K562 (cell line): Measurements from ENCODE around the gene NRSN2. TPM values are rescaled to one million over a fixed set of nuclear protein-coding genes. Genes with fewer than 3 reads are reported as not detected.

Experiments used
- CBFA2T3 ChIP-seq: fragments of 450-650 bp; IDR thresholded peaks from 2 replicates; pipeline ENCODE4 v1.6.1; 2017
- ESRRB ChIP-seq: fragments of 250-450 bp; sonication (Bioruptor Pico); IDR thresholded peaks from 2 replicates; pipeline ENCODE4 v1.5.0; 2020; ENCODE audit warnings: mild to moderate bottlenecking, moderate library complexity, borderline replicate concordance
- EZH2 ChIP-seq: IDR thresholded peaks from 2 replicates; pipeline ENCODE4 v1.6.1; 2012; ENCODE audit warnings: low read depth, mild to moderate bottlenecking, inconsistent platforms, low read length, borderline replicate concordance
- GTF2A2 ChIP-seq: IDR thresholded peaks from 2 replicates; pipeline ENCODE4 v1.6.1; 2016; ENCODE audit warnings: mild to moderate bottlenecking, missing genetic modification characterization, missing compliant biosample characterization
- LARP7 ChIP-seq: fragments of 450-650 bp; IDR thresholded peaks from 2 replicates; pipeline ENCODE4 v1.6.1; 2016
- MECOM ChIP-seq: fragments of 250-450 bp; sonication (Bioruptor Pico); IDR thresholded peaks from 2 replicates; pipeline ENCODE4 v1.8.0; 2022; ENCODE audit warnings: inconsistent platforms
- MIER1 ChIP-seq: fragments of 450-650 bp; IDR thresholded peaks from 2 replicates; pipeline ENCODE4 v1.6.1; 2016; ENCODE audit warnings: antibody characterized with exemption, mild to moderate bottlenecking, low read depth
- NFIX ChIP-seq: fragments of 250-450 bp; sonication (Bioruptor Pico); IDR thresholded peaks from 2 replicates; pipeline ENCODE4 v1.4.0; 2020; ENCODE audit warnings: low read depth, mild to moderate bottlenecking, moderate library complexity
- POLR2G ChIP-seq: fragments of 200-400 bp; formaldehyde crosslinking; IDR thresholded peaks from 2 replicates; pipeline ENCODE4 v1.6.1; 2017; ENCODE audit warnings: low read depth, mild to moderate bottlenecking, antibody characterized with exemption, low read length, moderate library complexity
- RBM34 ChIP-seq: fragments of 200-400 bp; formaldehyde crosslinking; IDR thresholded peaks from 2 replicates; pipeline ENCODE4 v1.6.1; 2018; ENCODE audit warnings: low read length, borderline replicate concordance; ENCODE audit not compliant: insufficient read depth
- TAL1 ChIP-seq: fragments of 450-650 bp; IDR thresholded peaks from 2 replicates; pipeline ENCODE4 v1.6.1; 2016; ENCODE audit warnings: mild to moderate bottlenecking
- TCF7L2 ChIP-seq: fragments of 150-350 bp; IDR thresholded peaks from 2 replicates; pipeline ENCODE4 v1.6.1; 2016; ENCODE audit warnings: low read depth, mild to moderate bottlenecking, low read length, moderate library complexity
- ZFP36 ChIP-seq: fragments of 150-350 bp; IDR thresholded peaks from 2 replicates; pipeline ENCODE4 v1.6.1; 2018; ENCODE audit warnings: low read length, low read depth; ENCODE audit not compliant: partially characterized antibody
- ZNF57 ChIP-seq: fragments of 450-650 bp; formaldehyde crosslinking; IDR thresholded peaks from 2 replicates; pipeline ENCODE4 v1.4.0; 2020; ENCODE audit warnings: mild to moderate bottlenecking, moderate library complexity
- ZNF668 ChIP-seq: fragments of 250-450 bp; sonication (Bioruptor Pico); IDR thresholded peaks from 2 replicates; pipeline ENCODE4 v1.8.0; 2022; ENCODE audit warnings: mild to moderate bottlenecking, inconsistent platforms
- polyA plus RNA-seq, 8 experiments: library from polyadenylated mRNA; depleted of rRNA in 4 of 8; stranded (reverse) in 5 of 8; unstranded in 3 of 8; fragments of >200 nt; fragmentation: Nextera tagmentation in 2 of 8; fragmentation: Illumina TruSeq in 1 of 8; extraction: Ambion mirVana in 2 of 8; extraction: Trizol in 1 of 8; gene quantifications; 2 replicates each; pipeline versions ENCODE4 v1.2.1 to v1.2.3, GENCODE V29; 2011 to 2014; ENCODE audit warnings: inconsistent platforms in 1 of 8, missing spikeins in 1 of 8
- total RNA-seq, 7 experiments: library from RNA; depleted of rRNA in 6 of 7; stranded (reverse); fragments of >200 nt in 6 of 7; fragmentation: Illumina TruSeq in 2 of 7; extraction: Trizol in 2 of 7; gene quantifications; 2 replicates each; pipeline versions ENCODE4 v1.2.1 to v1.2.3, GENCODE V29; 2011 to 2021; ENCODE audit warnings: low replicate concordance in 1 of 7
- TF ChIP-seq, protein P1 (sequence below), 2 experiments: fragments of 450-650 bp; IDR thresholded peaks; 2 replicates each; pipeline ENCODE4 v1.6.1; 2018; ENCODE audit warnings: mild to moderate bottlenecking in 2 of 2, low read depth in 1 of 2; ENCODE audit not compliant: partially characterized antibody in 2 of 2
- TF ChIP-seq, protein P2 (sequence below), 2 experiments: fragments of 250-450 bp in 1 of 2; fragments of 450-650 bp in 1 of 2; sonication (Bioruptor Pico) in 1 of 2; IDR thresholded peaks; 2 replicates each; pipeline versions ENCODE4 v1.6.1 to v1.8.0; 2016 to 2021; ENCODE audit warnings: mild to moderate bottlenecking in 2 of 2, moderate library complexity in 2 of 2, missing compliant biosample characterization in 1 of 2, missing genetic modification characterization in 1 of 2
- TF ChIP-seq, protein P3 (sequence below), 2 experiments: IDR thresholded peaks in 1 of 2; conservative IDR thresholded peaks in 1 of 2; 2 replicates each; pipeline ENCODE4 v1.6.1; 2016; ENCODE audit warnings: low read depth in 2 of 2, mild to moderate bottlenecking in 1 of 2, missing compliant biosample characterization in 1 of 2, missing genetic modification characterization in 1 of 2, moderate library complexity in 1 of 2
- TF ChIP-seq, protein P4 (sequence below): sonication (generic); formaldehyde crosslinking; IDR thresholded peaks from 2 replicates; pipeline ENCODE4 v1.8.1; 2022; ENCODE audit warnings: missing genetic modification reagents

NRSN2 gene
- total and polyA plus RNA-seq, 9 of the 15 experiments (the other 6 are each of a cell fraction or from before 2014, with no cell fraction given) = 7.5 to 29.7 (median 11.1) TPM

DNA sequence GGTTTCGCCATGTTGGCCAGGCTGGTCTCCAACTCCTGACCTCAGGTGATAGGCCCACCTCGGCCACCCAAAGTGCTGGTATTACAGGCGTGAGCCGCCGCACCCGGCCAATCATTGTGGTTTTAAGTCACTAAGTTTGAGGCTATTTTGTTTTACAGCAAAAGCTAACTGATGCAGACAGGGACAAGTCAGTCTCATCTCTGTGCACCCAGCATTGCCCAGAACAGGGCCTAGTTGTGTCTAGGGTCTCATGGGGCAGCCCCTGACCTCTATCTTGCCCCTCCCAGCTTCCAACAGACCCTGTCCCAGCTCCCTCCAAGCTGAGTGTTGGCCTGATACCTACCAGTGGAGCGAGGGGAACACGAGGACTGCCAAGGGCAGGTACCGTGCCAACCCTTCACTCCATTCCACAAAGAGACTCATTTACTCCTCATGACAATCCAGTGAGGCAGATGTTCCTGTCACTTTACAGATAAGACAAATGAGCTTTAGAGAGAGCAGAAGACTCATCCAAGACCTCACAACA lies 52.3 kb downstream of the NRSN2 start (continued):
- TF ChIP-seq EZH2 (no peak), LARP7 (no peak), NFIX (CRISPR knock-in tag) (no peak), GTF2A2 (tag) (no peak), ESRRB (CRISPR knock-in tag) (no peak), POLR2G (peak; percentile 72), MECOM (peak; percentile 97), ZNF57 (CRISPR knock-in tag) (no peak), ZFP36 (no peak), TAL1 (peak; percentile 49; the same call in 1 of the 2 replicates), TCF7L2 (no peak), CBFA2T3 (peak; percentile 45; the same call in 1 of the 2 replicates), RBM34 (no peak), MIER1 (no peak), ZNF668 (CRISPR knock-in tag) (no peak)
- TF ChIP-seq, protein P1, sequence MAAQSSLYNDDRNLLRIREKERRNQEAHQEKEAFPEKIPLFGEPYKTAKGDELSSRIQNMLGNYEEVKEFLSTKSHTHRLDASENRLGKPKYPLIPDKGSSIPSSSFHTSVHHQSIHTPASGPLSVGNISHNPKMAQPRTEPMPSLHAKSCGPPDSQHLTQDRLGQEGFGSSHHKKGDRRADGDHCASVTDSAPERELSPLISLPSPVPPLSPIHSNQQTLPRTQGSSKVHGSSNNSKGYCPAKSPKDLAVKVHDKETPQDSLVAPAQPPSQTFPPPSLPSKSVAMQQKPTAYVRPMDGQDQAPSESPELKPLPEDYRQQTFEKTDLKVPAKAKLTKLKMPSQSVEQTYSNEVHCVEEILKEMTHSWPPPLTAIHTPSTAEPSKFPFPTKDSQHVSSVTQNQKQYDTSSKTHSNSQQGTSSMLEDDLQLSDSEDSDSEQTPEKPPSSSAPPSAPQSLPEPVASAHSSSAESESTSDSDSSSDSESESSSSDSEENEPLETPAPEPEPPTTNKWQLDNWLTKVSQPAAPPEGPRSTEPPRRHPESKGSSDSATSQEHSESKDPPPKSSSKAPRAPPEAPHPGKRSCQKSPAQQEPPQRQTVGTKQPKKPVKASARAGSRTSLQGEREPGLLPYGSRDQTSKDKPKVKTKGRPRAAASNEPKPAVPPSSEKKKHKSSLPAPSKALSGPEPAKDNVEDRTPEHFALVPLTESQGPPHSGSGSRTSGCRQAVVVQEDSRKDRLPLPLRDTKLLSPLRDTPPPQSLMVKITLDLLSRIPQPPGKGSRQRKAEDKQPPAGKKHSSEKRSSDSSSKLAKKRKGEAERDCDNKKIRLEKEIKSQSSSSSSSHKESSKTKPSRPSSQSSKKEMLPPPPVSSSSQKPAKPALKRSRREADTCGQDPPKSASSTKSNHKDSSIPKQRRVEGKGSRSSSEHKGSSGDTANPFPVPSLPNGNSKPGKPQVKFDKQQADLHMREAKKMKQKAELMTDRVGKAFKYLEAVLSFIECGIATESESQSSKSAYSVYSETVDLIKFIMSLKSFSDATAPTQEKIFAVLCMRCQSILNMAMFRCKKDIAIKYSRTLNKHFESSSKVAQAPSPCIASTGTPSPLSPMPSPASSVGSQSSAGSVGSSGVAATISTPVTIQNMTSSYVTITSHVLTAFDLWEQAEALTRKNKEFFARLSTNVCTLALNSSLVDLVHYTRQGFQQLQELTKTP (IDR thresholded peaks at IDR 0.05; ENCODE audit: low read depth in 1 of 2, partially characterized antibody in 2 of 2) = no peak
- TF ChIP-seq, protein P2, sequence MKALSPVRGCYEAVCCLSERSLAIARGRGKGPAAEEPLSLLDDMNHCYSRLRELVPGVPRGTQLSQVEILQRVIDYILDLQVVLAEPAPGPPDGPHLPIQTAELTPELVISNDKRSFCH (CRISPR knock-in tag; IDR thresholded peaks at IDR 0.05) = no peak
- TF ChIP-seq, protein P2 (tag; IDR thresholded peaks at IDR 0.05) = 0 out of 2 replicates have a peak, but pooled peaks have one; percentile 17
- TF ChIP-seq, protein P3, sequence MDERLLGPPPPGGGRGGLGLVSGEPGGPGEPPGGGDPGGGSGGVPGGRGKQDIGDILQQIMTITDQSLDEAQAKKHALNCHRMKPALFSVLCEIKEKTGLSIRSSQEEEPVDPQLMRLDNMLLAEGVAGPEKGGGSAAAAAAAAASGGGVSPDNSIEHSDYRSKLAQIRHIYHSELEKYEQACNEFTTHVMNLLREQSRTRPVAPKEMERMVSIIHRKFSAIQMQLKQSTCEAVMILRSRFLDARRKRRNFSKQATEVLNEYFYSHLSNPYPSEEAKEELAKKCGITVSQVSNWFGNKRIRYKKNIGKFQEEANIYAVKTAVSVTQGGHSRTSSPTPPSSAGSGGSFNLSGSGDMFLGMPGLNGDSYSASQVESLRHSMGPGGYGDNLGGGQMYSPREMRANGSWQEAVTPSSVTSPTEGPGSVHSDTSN (CRISPR knock-in tag; IDR thresholded peaks at IDR 0.05; ENCODE audit: low read depth) = no peak
- TF ChIP-seq, protein P3 (tag; conservative IDR thresholded peaks at IDR 0.05; ENCODE audit: low read depth) = peak; percentile 56; the same call in 1 of the 2 replicates
- TF ChIP-seq, protein P4, sequence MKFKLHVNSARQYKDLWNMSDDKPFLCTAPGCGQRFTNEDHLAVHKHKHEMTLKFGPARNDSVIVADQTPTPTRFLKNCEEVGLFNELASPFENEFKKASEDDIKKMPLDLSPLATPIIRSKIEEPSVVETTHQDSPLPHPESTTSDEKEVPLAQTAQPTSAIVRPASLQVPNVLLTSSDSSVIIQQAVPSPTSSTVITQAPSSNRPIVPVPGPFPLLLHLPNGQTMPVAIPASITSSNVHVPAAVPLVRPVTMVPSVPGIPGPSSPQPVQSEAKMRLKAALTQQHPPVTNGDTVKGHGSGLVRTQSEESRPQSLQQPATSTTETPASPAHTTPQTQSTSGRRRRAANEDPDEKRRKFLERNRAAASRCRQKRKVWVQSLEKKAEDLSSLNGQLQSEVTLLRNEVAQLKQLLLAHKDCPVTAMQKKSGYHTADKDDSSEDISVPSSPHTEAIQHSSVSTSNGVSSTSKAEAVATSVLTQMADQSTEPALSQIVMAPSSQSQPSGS (CRISPR knock-in tag) = no peak
